T-helper 2 cell treated with Interferon-gamma antibody and Interleukin-4, amounts not matched to agents 5 μg/mL and 100 μg/mL, for 36 hours (primary cell): Measurements from ENCODE around the gene HOXB2.

Source experiments
- DNase-seq: peaks from one replicate; pipeline ENCODE4 v3.0.0; 2021; ENCODE audit warnings: low spot score
- H3K27ac Mint-ChIP-seq: one replicate; pipeline ENCODE4 v1.8.0; 2021; ENCODE audit warnings: mild to moderate bottlenecking, mixed read lengths
- H3K27me3 Mint-ChIP-seq: one replicate; pipeline ENCODE4 v1.8.0; 2021; ENCODE audit warnings: low read depth, mixed read lengths
- H3K36me3 Mint-ChIP-seq: one replicate; pipeline ENCODE4 v1.8.0; 2021; ENCODE audit warnings: low read depth, mixed read lengths
- H3K4me1 Mint-ChIP-seq: one replicate; pipeline ENCODE4 v1.8.0; 2021; ENCODE audit warnings: low read depth, mixed read lengths
- H3K4me3 Mint-ChIP-seq: one replicate; pipeline ENCODE4 v1.8.0; 2022; ENCODE audit warnings: mild to moderate bottlenecking, moderate library complexity, mixed read lengths
- H3K9me3 Mint-ChIP-seq: one replicate; pipeline ENCODE4 v1.8.0; 2021; ENCODE audit warnings: mixed read lengths

The HOXB2 gene

GRCh38 chr17:48575066-48575582 lies 30.2 kb upstream of the HOXB2 start:
- Mint-ChIP-seq H3K4me1 (peaks cover 30% of the 10 kb centered on the region), H3K9me3 (no peaks in the 10 kb centered on the region), H3K36me3 (peaks cover 20% of the 10 kb centered on the region), H3K27ac (no peak overlapping the region), H3K4me3 (no peak overlapping the region), H3K27me3 (peaks cover 24% of the 10 kb centered on the region)
- no peak for DNase-seq

GRCh38 chr17:48574505-48575065 lies 29.7 kb upstream of the HOXB2 start:
- Mint-ChIP-seq H3K27me3 (peaks cover 24% of the 10 kb centered on the region), H3K4me3 (no peak overlapping the region), H3K27ac (no peak overlapping the region), H3K9me3 (no peaks in the 10 kb centered on the region), H3K36me3 (peaks cover 20% of the 10 kb centered on the region), H3K4me1 (peaks cover 26% of the 10 kb centered on the region)
- DNase-seq: no peak

GRCh38 chr17:48571826-48572417 lies 27.0 kb upstream of the HOXB2 start:
- Mint-ChIP-seq H3K36me3 (peaks cover 16% of the 10 kb centered on the region), H3K9me3 (no peaks in the 10 kb centered on the region), H3K4me1 (peaks cover 18% of the 10 kb centered on the region), H3K4me3 (no peak overlapping the region), H3K27me3 (peaks cover 26% of the 10 kb centered on the region), H3K27ac (no peak overlapping the region)
- no peak for DNase-seq

- Mint-ChIP-seq H3K9me3 (no peaks in the 10 kb centered on the region), H3K27me3 (peaks cover 26% of the 10 kb centered on the region), H3K4me3 (no peak overlapping the region), H3K36me3 (peaks cover 16% of the 10 kb centered on the region), H3K27ac (no peak overlapping the region), H3K4me1 (peaks cover 13% of the 10 kb centered on the region)
- no peak for DNase-seq
Measured at GRCh38 chr17:48571024-48571818, 26.3 kb upstream of the HOXB2 start.

- H3K9me3 Mint-ChIP-seq: no peaks in the 10 kb centered on the region
- H3K4me1 Mint-ChIP-seq: peaks cover 9% of the 10 kb centered on the region
- peaks cover 12% of the 10 kb centered on the region for H3K36me3 Mint-ChIP-seq
- no peak overlapping the region for H3K4me3 Mint-ChIP-seq
- H3K27ac Mint-ChIP-seq: no peak overlapping the region
- H3K27me3 Mint-ChIP-seq: peaks cover 26% of the 10 kb centered on the region
- no peak for DNase-seq
Measured at GRCh38 chr17:48570325-48571023, 25.6 kb upstream of the HOXB2 start.

GRCh38 chr17:48569674-48570324 lies 24.9 kb upstream of the HOXB2 start:
- no peak for DNase-seq
- H3K4me3 Mint-ChIP-seq: no peak overlapping the region
- H3K36me3 Mint-ChIP-seq: peaks cover 13% of the 10 kb centered on the region
- no peaks in the 10 kb centered on the region for H3K9me3 Mint-ChIP-seq
- no peak overlapping the region for H3K27ac Mint-ChIP-seq
- peaks cover 7% of the 10 kb centered on the region for H3K4me1 Mint-ChIP-seq
- peaks cover 29% of the 10 kb centered on the region for H3K27me3 Mint-ChIP-seq

GRCh38 chr17:48569240-48569582 lies 24.3 kb upstream of the HOXB2 start:
- Mint-ChIP-seq H3K4me3 (no peak overlapping the region), H3K27ac (no peak overlapping the region), H3K36me3 (peaks cover 15% of the 10 kb centered on the region), H3K9me3 (no peaks in the 10 kb centered on the region), H3K27me3 (peaks cover 29% of the 10 kb centered on the region), H3K4me1 (peaks cover 7% of the 10 kb centered on the region)
- no peak for DNase-seq

GRCh38 chr17:48568499-48569239 lies 23.8 kb upstream of the HOXB2 start:
- peak overlapping the region; percentile 21 for H3K4me3 Mint-ChIP-seq
- H3K9me3 Mint-ChIP-seq: no peaks in the 10 kb centered on the region
- no peak overlapping the region for H3K27ac Mint-ChIP-seq
- H3K4me1 Mint-ChIP-seq: peaks cover 7% of the 10 kb centered on the region
- peaks cover 15% of the 10 kb centered on the region for H3K36me3 Mint-ChIP-seq
- DNase-seq: no peak
- peaks cover 29% of the 10 kb centered on the region for H3K27me3 Mint-ChIP-seq

- Mint-ChIP-seq H3K27me3 (peaks cover 33% of the 10 kb centered on the region), H3K9me3 (no peaks in the 10 kb centered on the region), H3K36me3 (peaks cover 12% of the 10 kb centered on the region), H3K4me3 (no peak overlapping the region), H3K4me1 (peaks cover 5% of the 10 kb centered on the region), H3K27ac (no peak overlapping the region)
- DNase-seq: no peak
Measured at GRCh38 chr17:48567646-48568354, 22.9 kb upstream of the HOXB2 start.

GRCh38 chr17:48567209-48567608 lies 22.3 kb upstream of the HOXB2 start:
- no peak for DNase-seq
- Mint-ChIP-seq H3K36me3 (peaks cover 10% of the 10 kb centered on the region), H3K4me3 (no peak overlapping the region), H3K4me1 (peaks cover 8% of the 10 kb centered on the region), H3K9me3 (no peaks in the 10 kb centered on the region), H3K27ac (no peak overlapping the region), H3K27me3 (peaks cover 35% of the 10 kb centered on the region)

GRCh38 chr17:48566717-48567116 lies 21.8 kb upstream of the HOXB2 start:
- peaks cover 9% of the 10 kb centered on the region for H3K36me3 Mint-ChIP-seq
- no peak for DNase-seq
- H3K4me1 Mint-ChIP-seq: peaks cover 10% of the 10 kb centered on the region
- H3K9me3 Mint-ChIP-seq: no peaks in the 10 kb centered on the region
- H3K4me3 Mint-ChIP-seq: no peak overlapping the region
- H3K27ac Mint-ChIP-seq: no peak overlapping the region
- H3K27me3 Mint-ChIP-seq: peaks cover 35% of the 10 kb centered on the region

- Mint-ChIP-seq H3K27me3 (peaks cover 36% of the 10 kb centered on the region), H3K27ac (no peak overlapping the region), H3K36me3 (peaks cover 8% of the 10 kb centered on the region), H3K4me3 (no peak overlapping the region), H3K4me1 (peaks cover 13% of the 10 kb centered on the region), H3K9me3 (no peaks in the 10 kb centered on the region)
- DNase-seq: no peak
Measured at GRCh38 chr17:48565925-48566710, 21.2 kb upstream of the HOXB2 start.
